ENCODE data around the gene PLEKHS1. TPM values are rescaled to one million over a fixed set of nuclear protein-coding genes. Genes with fewer than 3 reads are reported as not detected.

Gene PLEKHS1
- total RNA-seq, 1 donor from 2014 or later: not detected

DNA sequence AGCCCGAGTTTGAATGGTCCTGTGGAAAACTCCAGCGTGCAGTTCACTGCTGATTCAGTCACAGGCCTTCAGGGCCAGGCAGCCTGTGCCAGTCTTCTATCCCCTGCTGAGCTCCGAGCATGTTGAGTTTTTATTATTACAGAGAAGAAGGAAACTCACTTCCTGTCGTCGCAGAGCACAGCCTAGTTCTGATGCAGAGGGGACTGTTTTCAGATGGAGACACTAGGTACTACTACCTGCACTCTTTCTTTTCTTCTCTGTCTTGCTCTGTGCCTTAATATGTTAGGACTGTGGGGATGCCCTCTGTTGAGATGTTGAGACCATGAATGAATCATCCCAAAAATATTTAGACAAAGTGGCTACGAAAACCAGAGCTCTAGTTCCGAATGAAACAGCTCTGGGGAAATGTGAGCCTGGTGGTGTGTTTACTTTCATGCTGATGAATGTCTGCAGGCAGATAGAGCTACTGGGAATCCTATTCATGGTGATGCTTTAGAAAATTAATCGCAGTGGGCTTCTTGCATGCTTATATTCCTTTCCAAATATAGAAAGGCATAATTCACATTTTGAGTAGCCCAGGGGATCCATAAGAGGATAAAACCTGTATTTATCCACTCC lies 42.2 kb upstream of the PLEKHS1 start:
- peak overlapping the region; percentile 96 for H3K27ac Mint-ChIP-seq (ENCODE audit: unreplicated experiment)
- DNase-seq (ENCODE audit: low spot score): no peak
- H3K36me3 Mint-ChIP-seq (ENCODE audit: low read depth): no peaks in the 10 kb centered on the region
- peak overlapping the region; percentile 58 for H3K4me3 Mint-ChIP-seq (ENCODE audit: unreplicated experiment)
- TF ChIP-seq, protein P1, sequence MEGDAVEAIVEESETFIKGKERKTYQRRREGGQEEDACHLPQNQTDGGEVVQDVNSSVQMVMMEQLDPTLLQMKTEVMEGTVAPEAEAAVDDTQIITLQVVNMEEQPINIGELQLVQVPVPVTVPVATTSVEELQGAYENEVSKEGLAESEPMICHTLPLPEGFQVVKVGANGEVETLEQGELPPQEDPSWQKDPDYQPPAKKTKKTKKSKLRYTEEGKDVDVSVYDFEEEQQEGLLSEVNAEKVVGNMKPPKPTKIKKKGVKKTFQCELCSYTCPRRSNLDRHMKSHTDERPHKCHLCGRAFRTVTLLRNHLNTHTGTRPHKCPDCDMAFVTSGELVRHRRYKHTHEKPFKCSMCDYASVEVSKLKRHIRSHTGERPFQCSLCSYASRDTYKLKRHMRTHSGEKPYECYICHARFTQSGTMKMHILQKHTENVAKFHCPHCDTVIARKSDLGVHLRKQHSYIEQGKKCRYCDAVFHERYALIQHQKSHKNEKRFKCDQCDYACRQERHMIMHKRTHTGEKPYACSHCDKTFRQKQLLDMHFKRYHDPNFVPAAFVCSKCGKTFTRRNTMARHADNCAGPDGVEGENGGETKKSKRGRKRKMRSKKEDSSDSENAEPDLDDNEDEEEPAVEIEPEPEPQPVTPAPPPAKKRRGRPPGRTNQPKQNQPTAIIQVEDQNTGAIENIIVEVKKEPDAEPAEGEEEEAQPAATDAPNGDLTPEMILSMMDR (IDR thresholded peaks at IDR 0.05): peak; percentile 10
- peaks cover 56% of the 10 kb centered on the region for H3K4me1 Mint-ChIP-seq (ENCODE audit: low read depth)
- no peaks in the 10 kb centered on the region for H3K9me3 Mint-ChIP-seq (ENCODE audit: low read depth)
- no peaks in the 10 kb centered on the region for H3K27me3 Mint-ChIP-seq (ENCODE audit: low read depth)

DNA sequence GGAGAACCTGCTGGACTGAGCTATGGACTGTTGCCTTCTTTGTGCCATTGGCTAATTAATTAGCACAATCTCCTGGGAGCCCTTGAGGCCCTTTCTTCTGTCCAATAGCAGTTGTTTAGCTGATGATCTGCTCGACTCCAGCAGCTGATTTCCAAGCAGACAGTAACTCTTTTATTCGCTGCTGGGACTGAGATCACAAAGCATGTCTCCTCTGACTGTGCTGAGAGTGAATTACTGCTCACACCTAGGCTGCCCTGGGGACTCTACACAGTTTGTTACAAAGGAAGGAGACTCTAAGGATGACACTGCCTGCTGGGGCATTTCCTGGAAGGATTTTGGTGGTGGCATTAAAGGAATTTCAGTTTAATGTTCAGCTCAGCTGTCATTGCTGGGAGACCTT lies 40.3 kb upstream of the PLEKHS1 start:
- Mint-ChIP-seq H3K27ac (ENCODE audit: unreplicated experiment) (no peak overlapping the region), H3K27me3 (ENCODE audit: low read depth) (no peaks in the 10 kb centered on the region), H3K9me3 (ENCODE audit: low read depth) (no peaks in the 10 kb centered on the region), H3K4me1 (ENCODE audit: low read depth) (peaks cover 44% of the 10 kb centered on the region), H3K4me3 (ENCODE audit: unreplicated experiment) (no peak overlapping the region), H3K36me3 (ENCODE audit: low read depth) (peaks cover 3% of the 10 kb centered on the region)
- TF ChIP-seq, protein P1 (IDR thresholded peaks at IDR 0.05): no peak
- DNase-seq (ENCODE audit: low spot score): no peak

DNA sequence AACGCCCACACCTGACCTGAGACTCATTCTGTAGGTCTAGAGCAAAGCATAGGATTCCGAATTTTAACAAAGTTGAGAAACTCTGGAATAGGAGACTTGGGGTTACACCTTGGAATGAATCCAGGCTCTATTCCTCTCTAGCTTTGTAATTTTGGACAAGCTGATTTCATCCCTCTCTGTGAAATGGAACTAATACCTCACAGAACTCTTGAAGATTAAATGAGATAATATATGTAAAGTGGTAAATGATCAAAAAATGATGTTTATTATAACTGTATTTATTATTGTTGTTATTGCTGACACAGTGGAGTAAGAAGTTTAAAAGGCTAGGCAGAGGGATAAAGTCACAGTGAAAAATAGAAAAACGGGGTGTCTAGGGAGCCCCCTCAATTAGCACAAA lies 39.5 kb upstream of the PLEKHS1 start:
- DNase-seq (ENCODE audit: low spot score): no peak
- TF ChIP-seq, protein P1 (IDR thresholded peaks at IDR 0.05): no peak

DNA sequence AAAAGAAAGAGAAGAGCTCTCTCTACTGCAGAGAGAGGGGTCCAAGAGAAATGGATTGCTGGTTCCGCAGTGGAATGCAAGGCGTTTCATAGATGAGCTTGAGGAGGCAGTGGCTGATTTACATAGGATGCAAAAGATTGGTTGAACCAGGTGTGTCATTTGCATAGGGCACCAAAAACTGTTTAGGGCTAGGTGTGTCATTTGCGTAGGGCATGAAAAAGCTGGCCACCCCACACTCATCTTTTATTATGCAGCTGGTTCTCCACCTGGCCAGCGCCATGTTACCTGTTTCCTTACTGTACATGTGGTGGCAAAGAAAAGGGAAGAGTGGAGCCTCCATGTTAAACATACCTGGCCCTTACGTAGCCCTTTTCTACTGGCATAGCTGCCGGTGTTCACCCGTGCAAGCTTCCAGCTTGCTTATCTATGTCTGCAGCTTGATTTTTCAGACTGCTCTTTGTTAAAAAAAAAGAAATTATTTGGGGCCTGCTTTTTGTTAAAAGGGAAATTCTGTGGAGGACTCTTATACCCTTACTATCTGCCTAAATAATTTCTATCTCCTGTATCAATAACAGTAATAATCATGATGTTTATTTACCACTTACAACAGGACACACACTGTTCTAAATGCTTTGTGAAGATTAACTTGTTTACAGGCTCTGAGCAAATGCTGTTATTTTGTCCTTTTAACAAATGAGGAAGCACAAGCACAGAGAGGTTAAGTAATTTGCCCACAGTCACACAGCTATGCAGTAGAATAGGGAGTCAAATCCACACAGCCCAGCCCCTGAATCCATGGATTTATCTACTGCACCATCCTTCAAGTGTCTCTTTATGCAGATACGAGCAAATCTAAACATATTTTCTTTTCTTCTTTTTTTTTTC lies 38.5 kb upstream of the PLEKHS1 start:
- Mint-ChIP-seq H3K4me1 (ENCODE audit: low read depth) (peaks cover 28% of the 10 kb centered on the region), H3K27ac (ENCODE audit: unreplicated experiment) (no peak overlapping the region), H3K27me3 (ENCODE audit: low read depth) (no peaks in the 10 kb centered on the region), H3K9me3 (ENCODE audit: low read depth) (peaks cover under 1% of the 10 kb centered on the region), H3K4me3 (ENCODE audit: unreplicated experiment) (no peak overlapping the region), H3K36me3 (ENCODE audit: low read depth) (peaks cover 3% of the 10 kb centered on the region)
- no peak for DNase-seq (ENCODE audit: low spot score)
- TF ChIP-seq, protein P1 (IDR thresholded peaks at IDR 0.05): no peak

More for the DNA sequence above, 39.5 kb upstream of the PLEKHS1 start:
- H3K36me3 Mint-ChIP-seq (ENCODE audit: low read depth): peaks cover 3% of the 10 kb centered on the region
- H3K27me3 Mint-ChIP-seq (ENCODE audit: low read depth): no peaks in the 10 kb centered on the region
- no peak overlapping the region for H3K4me3 Mint-ChIP-seq (ENCODE audit: unreplicated experiment)
- no peak overlapping the region for H3K27ac Mint-ChIP-seq (ENCODE audit: unreplicated experiment)
- H3K9me3 Mint-ChIP-seq (ENCODE audit: low read depth): no peaks in the 10 kb centered on the region
- peaks cover 35% of the 10 kb centered on the region for H3K4me1 Mint-ChIP-seq (ENCODE audit: low read depth)

DNA sequence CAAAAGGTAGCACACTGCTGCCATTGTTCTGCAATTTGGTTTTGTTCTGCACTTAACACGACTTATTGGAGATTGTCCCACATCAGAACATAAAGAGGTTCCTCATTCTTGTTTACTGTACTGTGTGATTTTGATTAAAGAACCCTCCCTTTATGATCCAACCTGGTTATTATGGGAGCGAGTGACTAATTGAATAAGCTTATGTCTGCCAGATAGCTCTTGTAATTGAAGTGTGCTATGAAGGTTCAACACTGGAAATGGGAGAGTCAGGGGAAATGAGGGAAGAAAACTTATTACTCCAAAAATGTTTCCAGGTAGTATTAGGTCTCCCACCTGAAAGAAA lies 37.9 kb upstream of the PLEKHS1 start:
- H3K4me3 Mint-ChIP-seq (ENCODE audit: unreplicated experiment): no peak overlapping the region
- no peak overlapping the region for H3K27ac Mint-ChIP-seq (ENCODE audit: unreplicated experiment)
- peaks cover 22% of the 10 kb centered on the region for H3K4me1 Mint-ChIP-seq (ENCODE audit: low read depth)
- peaks cover 4% of the 10 kb centered on the region for H3K9me3 Mint-ChIP-seq (ENCODE audit: low read depth)
- DNase-seq (ENCODE audit: low spot score): no peak
- H3K36me3 Mint-ChIP-seq (ENCODE audit: low read depth): peaks cover 6% of the 10 kb centered on the region
- TF ChIP-seq, protein P1 (IDR thresholded peaks at IDR 0.05): no peak
- H3K27me3 Mint-ChIP-seq (ENCODE audit: low read depth): no peaks in the 10 kb centered on the region
